Activated T-cell treated with anti-CD3 and anti-CD28 coated beads for 24 hours (primary cell): ENCODE measurements around the gene RBM42.
"Not testable (repeated sequence)": the region's sequence is repeated elsewhere in the genome, so short reads cannot be mapped to it uniquely, and the experiment has no call there.

ENCODE experiments used
- DNase-seq: peaks from one replicate; pipeline ENCODE4 v3.0.0-alpha.2; 2020; ENCODE audit warnings: low read depth

Gene RBM42

DNA sequence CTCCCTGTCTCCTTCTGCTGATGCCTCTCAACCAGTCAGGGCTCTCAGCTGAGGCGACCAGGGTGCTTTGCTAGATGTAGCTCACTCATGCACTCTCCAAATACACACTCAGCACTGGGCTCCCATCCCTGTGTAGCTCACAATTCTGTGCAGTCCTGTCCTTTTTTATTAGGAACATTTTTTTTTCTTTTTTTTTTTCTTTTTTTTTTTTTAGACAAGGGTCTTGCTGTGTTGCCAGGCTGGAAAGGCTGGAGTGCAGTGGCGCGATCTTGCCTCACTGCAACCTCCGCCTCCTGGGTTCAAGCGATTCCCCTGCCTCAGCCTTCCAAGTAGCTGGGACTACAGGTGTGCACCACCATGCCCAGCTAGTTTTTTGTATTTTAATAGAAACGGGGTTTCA lies 26.0 kb downstream of the RBM42 start:
- not testable (repeated sequence) for DNase-seq

- DNase-seq = no peak
Measured at GRCh38 chr19:35655600-35655999, 26.8 kb downstream of the RBM42 start.

- DNase-seq = no peak
Measured at GRCh38 chr19:35656700-35657099, 27.9 kb downstream of the RBM42 start.

DNA sequence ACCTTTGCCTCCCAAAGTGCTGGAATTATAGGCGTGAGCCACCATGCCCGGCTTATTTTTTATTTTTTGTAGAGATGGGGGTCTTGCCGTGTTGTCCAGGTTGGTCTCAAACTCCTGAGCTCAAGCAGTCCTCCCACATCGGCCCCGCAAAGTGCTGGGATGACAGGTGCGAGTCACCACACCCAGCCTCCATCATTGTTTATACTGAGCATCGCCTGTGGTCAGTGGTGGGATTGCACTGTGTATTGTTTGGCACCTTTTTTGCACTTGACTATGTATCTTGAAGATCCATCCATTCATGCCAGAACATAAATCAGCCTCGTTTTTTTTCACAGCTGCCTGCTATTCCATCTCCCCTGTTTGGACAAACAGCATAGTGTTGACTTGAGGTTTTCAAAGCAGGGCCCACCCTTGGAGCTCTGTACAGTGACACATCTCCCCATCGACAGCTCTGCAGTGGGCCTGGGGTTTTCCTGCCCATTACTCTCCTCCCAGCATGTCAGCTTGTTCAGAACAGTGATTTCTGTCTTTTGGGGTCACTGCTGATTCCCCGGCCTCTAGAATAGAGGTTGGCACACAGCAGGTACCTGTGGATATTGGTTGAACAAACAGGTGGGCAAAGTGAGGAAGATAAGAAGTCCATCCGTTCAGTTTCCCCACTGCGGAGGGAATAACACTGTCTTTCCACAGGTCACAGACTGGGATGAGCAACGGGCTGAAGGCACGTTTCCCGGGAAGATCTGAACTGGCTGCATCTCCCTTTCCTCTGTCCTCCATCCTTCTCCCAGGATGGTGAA lies 29.3 kb downstream of the RBM42 start:
- no peak for DNase-seq

- DNase-seq = no peak
Measured at GRCh38 chr19:35661995-35662340, 33.1 kb downstream of the RBM42 start.

DNA sequence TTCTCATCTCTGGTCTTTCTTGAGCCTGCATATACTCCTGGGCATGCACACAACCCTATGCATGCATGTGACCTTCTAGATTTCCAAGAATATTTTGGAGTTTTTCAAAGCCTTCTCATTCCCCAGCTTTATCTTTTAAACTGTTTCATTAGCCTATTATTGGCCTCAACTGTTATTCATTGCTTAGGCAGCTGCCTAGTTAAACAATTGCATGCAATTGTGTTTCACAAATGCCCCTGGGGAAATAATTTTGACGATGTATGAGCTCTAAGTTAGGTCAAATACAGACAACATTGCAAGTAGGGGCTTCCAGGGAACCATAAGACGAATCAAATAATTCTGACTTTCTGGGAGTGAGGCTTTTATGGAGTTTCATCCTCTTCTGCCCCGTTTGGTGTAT lies 35.1 kb downstream of the RBM42 start:
- DNase-seq = no peak

- DNase-seq = no peak
Measured at GRCh38 chr19:35665157-35665556, 36.3 kb downstream of the RBM42 start.

GRCh38 chr19:35665604-35666003 lies 36.8 kb downstream of the RBM42 start:
- DNase-seq = no peak

DNA sequence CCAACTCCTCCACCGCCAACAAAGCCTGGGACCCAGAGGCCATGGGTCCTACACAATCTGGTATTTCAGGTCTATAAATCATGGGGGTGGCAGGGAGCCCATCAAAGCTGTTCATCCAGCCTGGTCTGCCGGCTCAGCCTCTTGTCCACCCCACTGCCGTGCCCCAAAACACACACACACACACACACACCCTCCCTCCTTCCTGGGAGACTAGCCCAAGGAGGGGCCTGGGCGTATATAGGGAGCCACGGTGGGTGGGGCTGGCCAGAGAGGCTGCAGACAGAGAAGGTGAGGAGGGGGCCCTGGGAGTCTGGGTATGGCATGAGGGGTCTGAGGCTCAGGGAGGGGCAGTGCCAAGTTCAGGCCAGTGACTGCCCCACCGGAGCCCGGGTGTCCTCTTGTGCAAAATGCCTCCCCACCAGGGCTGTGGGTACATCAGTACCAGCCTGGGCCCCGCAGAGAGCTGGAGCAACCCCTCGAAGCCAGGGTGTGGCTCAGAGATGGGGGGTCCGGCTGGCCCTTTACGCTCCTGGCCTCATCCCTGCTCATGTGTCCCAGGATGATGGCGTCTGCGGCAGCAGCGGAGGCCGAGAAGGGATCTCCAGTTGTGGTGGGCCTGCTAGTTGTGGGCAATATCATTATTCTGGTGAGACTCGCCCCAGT lies 37.5 kb downstream of the RBM42 start, which contains the start of gene UPK1A:
Gene UPK1A, plus strand, starts transcription at position 267 of the 663 bp plus-strand sequence. Its CDS starts 296 bp downstream, at position 563.
- DNase-seq = no peak

- no peak for DNase-seq
Measured at GRCh38 chr19:35669566-35669965, 40.7 kb downstream of the RBM42 start.

DNA sequence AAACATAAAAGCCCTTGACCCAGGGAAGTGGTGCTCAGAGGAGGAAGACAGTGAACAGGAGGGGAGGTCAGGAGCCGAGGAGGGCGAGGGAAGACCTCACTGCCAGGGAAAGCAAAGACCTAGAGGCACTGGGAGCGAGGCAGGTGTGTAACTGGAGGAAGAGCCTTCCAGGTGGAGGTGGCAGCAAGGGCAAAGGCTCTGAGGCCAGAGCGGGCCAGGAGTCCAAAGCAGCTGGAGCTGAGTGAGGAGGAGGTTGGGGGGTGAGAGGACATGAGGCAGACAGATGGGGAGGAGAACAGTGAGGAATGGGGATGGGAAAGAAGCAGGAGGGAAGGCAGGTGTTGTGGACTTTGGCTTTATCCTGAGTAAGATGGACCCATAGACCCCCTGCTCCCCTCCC lies 41.1 kb downstream of the RBM42 start:
- DNase-seq = no peak

- no peak for DNase-seq
Measured at GRCh38 chr19:35670686-35671085, 41.9 kb downstream of the RBM42 start.

- DNase-seq = no peak
Measured at GRCh38 chr19:35671818-35672217, 43.0 kb downstream of the RBM42 start.

GRCh38 chr19:35673121-35673804 lies 44.4 kb downstream of the RBM42 start:
- DNase-seq = peak; percentile 27

GRCh38 chr19:35675589-35676140 lies 46.8 kb downstream of the RBM42 start:
- DNase-seq = no peak
